ENCODE data around the gene RPL34. TPM values are rescaled to one million over a fixed set of nuclear protein-coding genes. Genes with fewer than 3 reads are reported as not detected.
"Not testable (repeated sequence)": the region's sequence is repeated elsewhere in the genome, so short reads cannot be mapped to it uniquely, and the experiment has no call there.

Gene RPL34
- total RNA-seq, 4 donors from 2014 or later: 495 to 1,287 (median 903) TPM

DNA sequence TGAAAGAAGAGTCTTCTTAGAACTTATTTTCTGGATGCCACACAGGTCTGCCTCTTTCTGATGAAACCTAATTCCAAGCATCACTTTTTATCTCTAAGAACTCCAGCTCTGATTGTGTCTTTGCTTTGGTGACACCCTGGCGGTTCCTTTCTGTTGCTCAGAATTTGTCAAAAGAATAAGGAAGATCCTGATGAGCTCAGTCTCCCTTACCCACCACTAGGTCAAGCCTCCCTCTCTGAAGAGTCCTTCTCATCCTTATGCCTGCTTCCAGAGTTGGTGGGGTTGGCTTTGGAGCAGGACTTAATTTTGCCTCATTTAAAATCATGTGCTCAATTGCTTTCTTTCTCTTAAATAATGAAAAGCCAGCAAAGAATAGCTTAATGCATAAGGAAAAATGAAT, 31.5 kb upstream of the RPL34 start:
- Histone ChIP-seq H3K36me3 (peaks cover 0 to 3% (median 0%) of the 10 kb centered on the region in 3 donors), H3K27ac (no peak overlapping the region), H3K4me3 (no peak overlapping the region), H3K4me1 (no peaks in the 10 kb centered on the region), H3K9me3 (no peaks in the 10 kb centered on the region), H3K27me3 (no peaks in the 10 kb centered on the region)
- 75 to 93% methylated on average over 1 of the region's 1 CpG for WGBS, 2 donors
- no peak for DNase-seq
- intact Hi-C loops (cut with DNase I): no loop called here
- no peak for TF ChIP-seq POLR2A (IDR thresholded peaks at IDR 0.05)
- TF ChIP-seq, protein P1, sequence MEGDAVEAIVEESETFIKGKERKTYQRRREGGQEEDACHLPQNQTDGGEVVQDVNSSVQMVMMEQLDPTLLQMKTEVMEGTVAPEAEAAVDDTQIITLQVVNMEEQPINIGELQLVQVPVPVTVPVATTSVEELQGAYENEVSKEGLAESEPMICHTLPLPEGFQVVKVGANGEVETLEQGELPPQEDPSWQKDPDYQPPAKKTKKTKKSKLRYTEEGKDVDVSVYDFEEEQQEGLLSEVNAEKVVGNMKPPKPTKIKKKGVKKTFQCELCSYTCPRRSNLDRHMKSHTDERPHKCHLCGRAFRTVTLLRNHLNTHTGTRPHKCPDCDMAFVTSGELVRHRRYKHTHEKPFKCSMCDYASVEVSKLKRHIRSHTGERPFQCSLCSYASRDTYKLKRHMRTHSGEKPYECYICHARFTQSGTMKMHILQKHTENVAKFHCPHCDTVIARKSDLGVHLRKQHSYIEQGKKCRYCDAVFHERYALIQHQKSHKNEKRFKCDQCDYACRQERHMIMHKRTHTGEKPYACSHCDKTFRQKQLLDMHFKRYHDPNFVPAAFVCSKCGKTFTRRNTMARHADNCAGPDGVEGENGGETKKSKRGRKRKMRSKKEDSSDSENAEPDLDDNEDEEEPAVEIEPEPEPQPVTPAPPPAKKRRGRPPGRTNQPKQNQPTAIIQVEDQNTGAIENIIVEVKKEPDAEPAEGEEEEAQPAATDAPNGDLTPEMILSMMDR (IDR thresholded peaks at IDR 0.05): no peak

DNA sequence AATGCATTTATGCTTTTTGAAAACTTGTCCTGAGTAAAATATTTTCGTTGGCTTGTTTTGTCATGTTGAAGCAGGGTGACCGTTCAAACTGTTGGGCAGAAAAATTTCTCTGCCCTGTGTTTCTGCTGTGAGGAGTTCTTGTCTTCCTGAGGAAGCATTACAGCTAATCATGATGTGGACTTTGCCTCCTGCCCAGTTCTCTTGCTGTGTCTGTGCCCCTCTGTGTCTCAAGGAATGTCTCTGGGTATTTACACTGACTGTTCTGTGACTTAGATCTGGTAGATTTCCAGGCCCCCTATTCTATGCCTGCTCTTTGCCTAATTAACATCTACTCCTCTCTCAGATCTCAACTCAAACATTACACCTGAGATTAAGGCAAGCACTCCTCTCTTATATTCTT, 30.4 kb upstream of the RPL34 start:
- TF ChIP-seq, protein P1 (IDR thresholded peaks at IDR 0.05): no peak
- no peak for TF ChIP-seq POLR2A (IDR thresholded peaks at IDR 0.05)
- intact Hi-C loops (cut with DNase I): no loop called here

GRCh38 chr4:108590776-108591175, 29.6 kb upstream of the RPL34 start:
- no peaks in the 10 kb centered on the region for H3K9me3 ChIP-seq
- intact Hi-C loops (cut with DNase I): no loop called here
- no peaks in the 10 kb centered on the region for H3K4me1 ChIP-seq
- H3K4me3 ChIP-seq: no peak overlapping the region
- WGBS, 2 donors: 67 to 87% methylated on average over 1 of the region's 1 CpG
- TF ChIP-seq, protein P1 (IDR thresholded peaks at IDR 0.05): no peak
- TF ChIP-seq POLR2A (IDR thresholded peaks at IDR 0.05): no peak
- H3K36me3 ChIP-seq: peaks cover 0 to 10% (median 0%) of the 10 kb centered on the region in 3 donors
- no peak overlapping the region for H3K27ac ChIP-seq
- no peak for DNase-seq
- H3K27me3 ChIP-seq: no peaks in the 10 kb centered on the region

More for the DNA sequence above, 30.4 kb upstream of the RPL34 start:
- Histone ChIP-seq H3K27me3 (no peaks in the 10 kb centered on the region), H3K4me3 (no peak overlapping the region), H3K9me3 (no peaks in the 10 kb centered on the region), H3K27ac (no peak overlapping the region), H3K4me1 (no peaks in the 10 kb centered on the region), H3K36me3 (peaks cover 0 to 10% (median 0%) of the 10 kb centered on the region in 3 donors)
- WGBS, 2 donors: 41 to 69% methylated on average over 2 of the region's 2 CpGs
- no peak for DNase-seq

DNA sequence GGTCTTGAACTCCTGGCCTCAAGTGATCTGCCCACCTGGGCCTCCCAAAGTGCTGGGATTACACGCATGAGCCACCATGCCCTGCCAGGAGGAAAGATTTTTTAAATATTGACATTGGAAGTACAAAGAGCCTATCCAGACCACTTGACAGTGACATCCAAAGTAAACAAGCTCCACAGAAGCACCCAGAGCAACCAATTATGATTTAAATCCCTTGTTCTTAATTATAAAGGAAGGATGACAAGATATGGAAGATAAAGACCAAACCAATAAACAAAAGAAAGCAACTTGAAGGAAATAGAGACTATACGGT, 27.7 kb upstream of the RPL34 start:
- Histone ChIP-seq H3K36me3 (peaks cover 0 to 10% (median 0%) of the 10 kb centered on the region in 3 donors), H3K4me1 (no peaks in the 10 kb centered on the region), H3K4me3 (no peak overlapping the region), H3K27me3 (no peaks in the 10 kb centered on the region), H3K27ac (no peak overlapping the region), H3K9me3 (no peaks in the 10 kb centered on the region)
- no peak for DNase-seq
- 38 to 91% methylated on average over 1 to 2 of the region's 2 CpGs for WGBS, 2 donors
- TF ChIP-seq POLR2A (IDR thresholded peaks at IDR 0.05): no peak
- TF ChIP-seq, protein P1 (IDR thresholded peaks at IDR 0.05): no peak
- intact Hi-C loops (cut with DNase I): no loop called here

DNA sequence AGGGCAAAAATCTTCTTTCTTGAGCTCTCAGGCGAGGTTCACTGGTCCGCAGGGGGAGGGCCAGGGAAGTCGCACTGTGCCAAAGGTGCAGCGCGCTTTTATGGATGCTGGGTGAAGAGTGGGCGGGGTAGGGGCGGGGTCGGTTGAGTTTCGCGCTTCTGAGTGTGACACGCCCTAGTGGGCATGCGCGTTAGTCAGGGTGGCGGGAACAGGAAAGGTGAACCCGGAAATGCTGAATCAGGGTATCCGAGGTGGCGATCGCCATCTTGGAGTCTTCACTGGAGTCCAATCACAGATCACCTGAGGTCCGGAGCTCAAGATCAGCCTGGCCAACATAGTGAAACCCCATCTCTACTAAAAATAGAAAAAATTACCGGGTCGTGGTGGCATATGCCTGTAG, 26.1 kb upstream of the RPL34 start:
- intact Hi-C loops (cut with DNase I); H3K27ac ChIP-seq; H3K4me3 ChIP-seq; DNase-seq; H3K4me1 ChIP-seq; H3K27me3 ChIP-seq; H3K9me3 ChIP-seq: not testable (repeated sequence)
- WGBS, 2 donors: 91 to 93% methylated on average over 5 to 15 of the region's 21 CpGs
- H3K36me3 ChIP-seq: peaks cover 0 to 10% (median 0%) of the 10 kb centered on the region in 3 donors

- DNase-seq: no peak
- TF ChIP-seq POLR2A (IDR thresholded peaks at IDR 0.05): no peak
- TF ChIP-seq, protein P1 (IDR thresholded peaks at IDR 0.05): no peak
- Histone ChIP-seq H3K9me3 (no peaks in the 10 kb centered on the region), H3K4me3 (no peak overlapping the region), H3K27me3 (no peaks in the 10 kb centered on the region), H3K4me1 (no peaks in the 10 kb centered on the region), H3K27ac (no peak overlapping the region), H3K36me3 (peaks cover 0 to 10% (median 0%) of the 10 kb centered on the region in 3 donors)
- 84 to 85% methylated on average over 1 of the region's 1 CpG for WGBS, 2 donors
- intact Hi-C loops (cut with DNase I): no loop called here
These were observed 24.0 kb upstream of the RPL34 start for GRCh38 chr4:108596344-108596743.

All from esophagus squamous epithelium (tissue), 5 donors.